Endothelial cell (in vitro differentiated cells): Measurements from ENCODE around the gene TMPRSS6. TPM values are rescaled to one million over a fixed set of nuclear protein-coding genes. Genes with fewer than 3 reads are reported as not detected.

Experiments
- DNase-seq: peaks from one replicate; pipeline ENCODE4 v3.0.0; 2021; ENCODE audit warnings: low spot score
- H3K27ac Mint-ChIP-seq: one replicate; pipeline ENCODE4 v1.8.0; 2021; ENCODE audit warnings: mixed read lengths, inconsistent platforms; ENCODE audit not compliant: unreplicated experiment
- H3K27me3 Mint-ChIP-seq: one replicate; pipeline ENCODE4 v1.8.0; 2021; ENCODE audit warnings: mild to moderate bottlenecking, moderate library complexity, mixed read lengths, inconsistent platforms; ENCODE audit not compliant: unreplicated experiment
- H3K36me3 Mint-ChIP-seq: one replicate; pipeline ENCODE4 v1.8.0; 2021; ENCODE audit warnings: mild to moderate bottlenecking, low read depth, mixed read lengths, inconsistent platforms; ENCODE audit not compliant: unreplicated experiment
- H3K4me1 Mint-ChIP-seq: one replicate; pipeline ENCODE4 v1.8.0; 2021; ENCODE audit warnings: mild to moderate bottlenecking, mixed read lengths, inconsistent platforms; ENCODE audit not compliant: unreplicated experiment
- H3K4me3 Mint-ChIP-seq: one replicate; pipeline ENCODE4 v1.8.0; 2021; ENCODE audit warnings: mild to moderate bottlenecking, mixed read lengths, inconsistent platforms; ENCODE audit not compliant: unreplicated experiment
- H3K9me3 Mint-ChIP-seq: one replicate; pipeline ENCODE4 v1.8.0; 2021; ENCODE audit warnings: mixed read lengths, inconsistent platforms; ENCODE audit not compliant: unreplicated experiment
- CTCF ChIP-seq: fragments of 200-600 bp; sonication (generic); IDR thresholded peaks from one replicate; pipeline ENCODE4 v1.5.0; 2021; ENCODE audit warnings: antibody characterized with exemption; ENCODE audit not compliant: unreplicated experiment
- total RNA-seq: library from RNA; stranded (reverse); fragmentation: NEBNext Ultra II Directional; extraction: Animal tissue kit (Norgen Biotek cat#: 25700); gene quantifications from one replicate; pipeline ENCODE4 v1.2.1, GENCODE V29; 2021; ENCODE audit not compliant: unreplicated experiment

The TMPRSS6 gene
- total RNA-seq, 1 donor from 2014 or later, result not detected

GRCh38 chr22:37054056-37054395, 55.5 kb downstream of the TMPRSS6 start:
- DNase-seq, result no peak
- H3K9me3 Mint-ChIP-seq, result no peaks in the 10 kb centered on the region
- H3K27me3 Mint-ChIP-seq, result peaks cover 11% of the 10 kb centered on the region
- H3K27ac Mint-ChIP-seq, result no peak overlapping the region
- H3K4me3 Mint-ChIP-seq, result no peak overlapping the region
- peaks cover 10% of the 10 kb centered on the region for H3K36me3 Mint-ChIP-seq
- no peak for TF ChIP-seq CTCF
- H3K4me1 Mint-ChIP-seq, result peaks cover 7% of the 10 kb centered on the region

DNA sequence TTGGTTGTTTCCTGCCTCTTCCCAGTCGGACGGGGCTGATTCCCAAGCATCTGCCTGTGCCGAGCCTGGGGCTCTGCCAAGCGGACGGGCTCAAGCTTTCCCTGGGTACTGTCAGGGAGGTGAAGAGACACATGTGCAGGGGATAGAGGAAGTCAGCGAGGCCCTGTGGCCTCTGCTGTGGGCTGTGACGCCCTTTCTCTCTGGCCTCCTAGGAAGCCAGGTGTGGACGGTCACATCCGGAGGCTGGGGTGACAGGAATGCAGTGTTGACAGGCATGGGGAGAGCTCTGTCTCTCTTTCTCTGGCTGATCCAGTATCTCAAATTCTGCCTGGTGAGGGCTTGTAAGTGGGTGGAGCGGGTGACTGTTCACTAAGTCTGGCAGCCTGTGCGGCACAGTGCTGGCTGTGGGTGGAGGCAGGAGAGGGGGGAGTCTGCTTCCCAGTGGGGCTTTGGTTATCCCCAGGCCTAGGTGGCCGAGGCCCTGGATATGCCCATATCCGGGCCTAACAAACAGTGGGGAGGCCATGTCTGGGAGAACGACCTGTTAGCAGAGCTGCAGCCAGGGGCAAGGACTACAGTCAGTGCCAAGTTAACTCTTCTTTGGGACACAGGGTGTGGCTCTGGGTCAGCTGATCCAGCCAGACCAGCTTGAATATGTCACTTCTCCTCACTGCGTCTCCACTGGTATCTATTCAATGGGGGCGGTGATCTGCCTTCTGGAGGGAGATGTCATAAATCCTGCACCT, 56.0 kb downstream of the TMPRSS6 start:
- H3K27me3 Mint-ChIP-seq, result peaks cover 11% of the 10 kb centered on the region
- H3K4me1 Mint-ChIP-seq, result peaks cover 7% of the 10 kb centered on the region
- H3K4me3 Mint-ChIP-seq, result peak overlapping the region; percentile 62
- no peaks in the 10 kb centered on the region for H3K9me3 Mint-ChIP-seq
- H3K27ac Mint-ChIP-seq, result no peak overlapping the region
- peaks cover 10% of the 10 kb centered on the region for H3K36me3 Mint-ChIP-seq
- TF ChIP-seq CTCF, result no peak
- no peak for DNase-seq

DNA sequence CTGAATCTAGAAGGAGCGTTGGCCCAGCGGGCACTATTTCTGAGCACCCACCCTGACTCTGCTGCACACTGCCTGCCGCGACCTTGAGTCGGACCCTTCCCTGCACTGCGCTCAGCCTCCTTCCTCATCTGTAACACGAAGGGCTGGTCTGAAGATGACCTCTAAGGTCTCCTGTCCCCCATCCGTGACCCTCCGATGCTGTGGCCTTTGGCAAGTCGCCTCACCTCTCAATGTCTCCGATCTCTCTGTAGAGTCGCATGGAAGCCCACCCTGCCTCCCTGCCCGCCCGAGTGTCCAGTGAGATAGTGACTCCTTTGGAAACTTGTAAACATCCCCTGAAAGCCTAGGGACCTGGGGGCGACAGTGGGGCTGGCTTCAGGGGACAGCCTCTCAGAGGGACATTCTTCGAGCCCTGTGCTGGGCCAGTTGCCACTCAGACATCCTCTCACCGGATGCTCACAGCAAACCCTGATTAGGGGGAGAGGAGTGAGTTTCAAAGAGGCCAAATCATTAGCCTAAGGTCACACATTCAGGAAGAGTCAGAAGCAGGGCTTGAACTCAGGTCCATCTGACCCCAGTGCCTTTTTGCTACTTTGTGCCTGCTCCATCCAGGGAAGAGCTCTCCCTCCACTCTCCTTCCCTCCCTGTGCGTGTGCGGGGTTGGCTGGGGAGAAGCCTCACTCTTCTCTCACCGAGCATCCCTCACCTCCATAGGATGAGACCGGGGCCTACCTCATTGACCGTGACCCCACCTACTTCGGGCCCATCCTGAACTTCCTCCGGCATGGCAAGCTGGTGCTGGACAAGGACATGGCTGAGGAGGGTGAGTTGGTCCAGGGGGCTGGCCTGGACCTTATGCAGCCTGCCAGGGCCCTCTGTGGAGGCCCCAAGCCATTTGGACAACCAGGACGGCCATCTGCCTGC, 56.9 kb downstream of the TMPRSS6 start:
- H3K36me3 Mint-ChIP-seq, result peaks cover 6% of the 10 kb centered on the region
- peaks cover 11% of the 10 kb centered on the region for H3K27me3 Mint-ChIP-seq
- H3K4me1 Mint-ChIP-seq, result peaks cover 7% of the 10 kb centered on the region
- no peak for DNase-seq
- peak overlapping the region; percentile 39 for H3K27ac Mint-ChIP-seq
- no peaks in the 10 kb centered on the region for H3K9me3 Mint-ChIP-seq
- TF ChIP-seq CTCF, result no peak
- peak overlapping the region; percentile 87 for H3K4me3 Mint-ChIP-seq

DNA sequence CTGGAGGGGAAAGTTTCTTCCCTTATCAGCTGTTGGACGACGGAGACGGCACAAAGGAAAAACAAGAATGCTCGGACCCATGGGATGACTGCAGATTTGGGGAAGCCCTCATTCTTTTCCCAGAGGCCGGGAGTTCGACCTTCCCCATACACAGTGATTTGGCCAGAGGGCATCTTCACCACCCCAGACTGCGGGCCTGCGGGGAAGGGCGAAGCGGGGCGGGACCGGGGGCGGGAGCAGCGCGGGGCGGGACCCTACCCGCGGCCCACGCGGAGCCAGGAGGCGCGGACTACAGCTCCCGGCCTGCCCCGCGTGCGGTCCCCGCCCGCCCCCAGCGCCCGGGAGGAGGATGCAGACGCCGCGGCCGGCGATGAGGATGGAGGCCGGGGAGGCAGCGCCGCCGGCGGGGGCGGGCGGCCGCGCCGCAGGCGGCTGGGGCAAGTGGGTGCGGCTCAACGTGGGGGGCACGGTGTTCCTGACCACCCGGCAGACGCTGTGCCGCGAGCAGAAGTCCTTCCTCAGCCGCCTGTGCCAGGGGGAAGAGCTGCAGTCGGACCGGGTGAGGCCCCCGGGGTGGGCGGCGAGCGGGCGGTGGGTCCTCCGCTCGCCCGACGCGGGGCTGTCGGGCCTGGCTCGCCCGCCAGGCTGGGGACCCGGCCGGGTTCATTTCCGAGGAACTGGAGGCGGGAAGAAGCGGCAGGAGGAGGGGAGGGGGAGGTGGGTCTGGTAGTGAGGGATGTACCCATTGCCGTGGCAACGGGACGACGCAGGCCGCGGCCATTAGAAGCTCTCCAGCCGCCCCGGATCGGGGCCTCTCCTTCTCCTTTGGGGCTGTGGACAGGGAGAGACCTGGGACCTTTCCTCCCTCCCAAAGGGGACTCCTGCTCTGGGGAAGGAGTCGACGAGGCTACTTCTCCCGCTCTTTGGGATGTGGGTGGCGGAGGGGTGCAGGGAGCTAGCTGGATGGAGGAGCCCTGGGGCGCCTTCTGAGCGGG, 57.8 kb downstream of the TMPRSS6 start, which contains the start of gene KCTD17:
Gene KCTD17, plus strand, starts transcription at position 352 of the 995 bp plus-strand sequence. Its CDS starts 19 bp downstream, at position 371.
- Mint-ChIP-seq H3K9me3 (no peaks in the 10 kb centered on the region), H3K4me1 (peaks cover 7% of the 10 kb centered on the region), H3K4me3 (peak within 1 kb of the TSS; percentile 88), H3K27me3 (peaks cover 11% of the 10 kb centered on the region), H3K36me3 (peaks cover 5% of the 10 kb centered on the region), H3K27ac (peak within 1 kb of the TSS; percentile 39)
- TF ChIP-seq CTCF, result no peak
- peak; percentile 72 for DNase-seq
